OCI-LY7 (cell line): ENCODE results near the gene NCOA5. TPM values are rescaled to one million over a fixed set of nuclear protein-coding genes. Genes with fewer than 3 reads are reported as not detected.

Experiments used
- BruUV-seq: library from RNA; stranded (reverse); fragments of 400-500 nt; replicated peaks from 2 replicates; lab custom pipeline; 2021; lab: Mats Ljungman, UMichigan
- CTCF ChIA-PET: fragments of 300-600 bp; sonication (Branson Sonifier 250); formaldehyde crosslinking; loops from one replicate; lab custom pipeline; 2022; ENCODE audit warnings: antibody characterized with exemption; ENCODE audit not compliant: unreplicated experiment; lab: Charles Lee
- POLR2A ChIA-PET: fragments of 300-600 bp; sonication (Branson Sonifier 250); formaldehyde crosslinking; loops from one replicate; lab custom pipeline; 2022; ENCODE audit warnings: antibody characterized with exemption; lab: Charles Lee
- DNase-seq: peaks from one replicate; pipeline ENCODE4 v3.0.0-alpha.2; 2015; ENCODE audit warnings: low spot score
- H2AFZ ChIP-seq: fragments of 200-600 bp; sonication (generic), shearing (Covaris generic); 2 replicates; pipeline ENCODE4 v1.6.1; 2014; ENCODE audit warnings: mild to moderate bottlenecking, antibody characterized with exemption, low read length, moderate library complexity
- H3K27ac ChIP-seq: fragments of 200-600 bp; sonication (generic); 2 replicates; pipeline ENCODE4 v1.5.1; 2014; ENCODE audit warnings: mixed run types, low read depth, mild to moderate bottlenecking, moderate library complexity, low read length, inconsistent platforms; ENCODE audit not compliant: poor library complexity, severe bottlenecking
- H3K36me3 ChIP-seq: fragments of 200-600 bp; sonication (generic); 2 replicates; pipeline ENCODE4 v1.6.1; 2014; ENCODE audit warnings: mild to moderate bottlenecking, antibody characterized with exemption, low read length, moderate library complexity, mixed read lengths; ENCODE audit not compliant: insufficient read depth
- H3K4me1 ChIP-seq: fragments of 200-600 bp; sonication (generic); 2 replicates; pipeline ENCODE4 v1.5.1; 2014; ENCODE audit warnings: mild to moderate bottlenecking, low read length; ENCODE audit not compliant: insufficient read depth, poor library complexity, severe bottlenecking
- H3K4me2 ChIP-seq: fragments of 200-600 bp; sonication (generic); 2 replicates; pipeline ENCODE4 v1.6.1; 2014; ENCODE audit warnings: mild to moderate bottlenecking, low read length
- H3K4me3 ChIP-seq: fragments of 200-600 bp; sonication (generic); 2 replicates; pipeline ENCODE4 v1.5.1; 2014; ENCODE audit warnings: mild to moderate bottlenecking, low read depth, low read length; ENCODE audit not compliant: poor library complexity, severe bottlenecking
- H3K79me2 ChIP-seq: fragments of 200-600 bp; sonication (generic); 2 replicates; pipeline ENCODE4 v1.6.1; 2016; ENCODE audit warnings: low read depth, mild to moderate bottlenecking, low read length, moderate library complexity, mixed read lengths; ENCODE audit not compliant: insufficient read depth
- H3K9me2 ChIP-seq: fragments of 200-600 bp; sonication (generic); 2 replicates; pipeline ENCODE4 v1.6.1; 2016; ENCODE audit warnings: mild to moderate bottlenecking, low read length, mixed read lengths; ENCODE audit not compliant: insufficient read depth
- H3K9me3 ChIP-seq: fragments of 200-600 bp; sonication (generic); 2 replicates; pipeline ENCODE4 v1.6.1; 2014; ENCODE audit warnings: mild to moderate bottlenecking, mixed run types, low read length, mixed read lengths
- H4K20me1 ChIP-seq: fragments of 200-600 bp; sonication (generic); 2 replicates; pipeline ENCODE4 v1.6.1; 2014; ENCODE audit warnings: mild to moderate bottlenecking, antibody characterized with exemption, low read length, moderate library complexity, mixed read lengths; ENCODE audit not compliant: insufficient read depth
- CTCF ChIP-seq: fragments of 200-600 bp; sonication (generic); conservative IDR thresholded peaks from 2 replicates; pipeline ENCODE4 v1.5.1; 2014; ENCODE audit warnings: mild to moderate bottlenecking, antibody characterized with exemption, low read length, moderate library complexity, mixed read lengths
- EZH2phosphoT487 ChIP-seq: fragments of 200-600 bp; sonication (generic); IDR thresholded peaks from 2 replicates; pipeline ENCODE4 v1.6.1; 2018; ENCODE audit warnings: low read depth, borderline replicate concordance, mild to moderate bottlenecking, mixed run types, antibody characterized with exemption, low read length, moderate library complexity, mixed read lengths
- intact Hi-C: fragments of 100-400 bp; cut with micrococcal nuclease; formaldehyde crosslinking; loops from one replicate; pipeline ENCODE4 v1.10.0; 2022; ENCODE audit not compliant: unreplicated experiment
- total RNA-seq, 2 experiments: library from RNA; depleted of rRNA in 1 of 2; stranded (reverse); fragments of >200 nt in 1 of 2; shearing (Covaris generic) in 1 of 2; gene quantifications; 2 replicates each; pipeline ENCODE4 v1.2.3, GENCODE V29; 2014 to 2022

The NCOA5 gene
- total RNA-seq, 2 experiments from 2014 or later = 23.4 to 33.7 TPM

GRCh38 chr20:46071573-46071972 lies 18.2 kb downstream of the NCOA5 start:
- POLR2A ChIA-PET = no interaction called here
- no peaks in the 10 kb centered on the region for H3K9me3 ChIP-seq
- no peaks in the 10 kb centered on the region for H3K9me2 ChIP-seq
- no peak overlapping the region for H2AFZ ChIP-seq
- CTCF ChIA-PET = no interaction called here
- no TSS peak for BruUV-seq
- no peak for DNase-seq
- peaks cover 75% of the 10 kb centered on the region for H3K36me3 ChIP-seq
- H3K79me2 ChIP-seq = no peaks in the 10 kb centered on the region
- intact Hi-C loops = no loop called here
- H4K20me1 ChIP-seq = no peaks in the 10 kb centered on the region; the same call in 1 of the 2 replicates
- TF ChIP-seq CTCF = no peak
- TF ChIP-seq EZH2phosphoT487 = no peak
- no peak overlapping the region for H3K27ac ChIP-seq
- H3K4me1 ChIP-seq = no peaks in the 10 kb centered on the region
- no peak overlapping the region for H3K4me2 ChIP-seq
- H3K4me3 ChIP-seq = no peak overlapping the region

GRCh38 chr20:46070215-46070900 lies 19.4 kb downstream of the NCOA5 start:
- DNase-seq = no peak
- Histone ChIP-seq H3K4me1 (no peaks in the 10 kb centered on the region), H3K4me2 (no peak overlapping the region), H3K36me3 (peaks cover 77% of the 10 kb centered on the region), H4K20me1 (no peaks in the 10 kb centered on the region; the same call in 1 of the 2 replicates), H3K9me2 (no peaks in the 10 kb centered on the region), H3K4me3 (no peak overlapping the region), H3K9me3 (no peaks in the 10 kb centered on the region), H3K27ac (no peak overlapping the region), H2AFZ (no peak overlapping the region), H3K79me2 (no peaks in the 10 kb centered on the region)
- intact Hi-C loops = no loop called here
- POLR2A ChIA-PET = interaction anchor here (0.6 kb wide), 1 partner anchor 37 kb away, joined by 3 read pairs; no protein-coding TSS in a partner anchor
- TF ChIP-seq CTCF = no peak
- no peak for TF ChIP-seq EZH2phosphoT487
- CTCF ChIA-PET = no interaction called here
- BruUV-seq = no TSS peak

GRCh38 chr20:46065691-46066090 lies 24.1 kb downstream of the NCOA5 start:
- BruUV-seq = no TSS peak
- CTCF ChIA-PET = no interaction called here
- H4K20me1 ChIP-seq = no peaks in the 10 kb centered on the region; the same call in 1 of the 2 replicates

More at GRCh38 chr20:46065691-46066090, 24.1 kb downstream of the NCOA5 start:
- no peak for DNase-seq
- Histone ChIP-seq H2AFZ (no peak overlapping the region), H3K9me3 (no peaks in the 10 kb centered on the region), H3K27ac (no peak overlapping the region), H3K4me3 (no peak overlapping the region), H3K79me2 (no peaks in the 10 kb centered on the region), H3K36me3 (peaks cover 98% of the 10 kb centered on the region), H3K4me2 (no peak overlapping the region), H3K9me2 (no peaks in the 10 kb centered on the region), H3K4me1 (peaks cover 14% of the 10 kb centered on the region)
- POLR2A ChIA-PET = no interaction called here
- TF ChIP-seq CTCF = no peak
- TF ChIP-seq EZH2phosphoT487 = no peak
- intact Hi-C loops = no loop called here
